ENCODE measurements around the gene KCTD16. TPM values are rescaled to one million over a fixed set of nuclear protein-coding genes. Genes with fewer than 3 reads are reported as not detected.

The KCTD16 gene
- total RNA-seq, 4 donors from 2014 or later: 0.12 to 2.4 (median 0.26) TPM; not detected in 1

- Histone ChIP-seq H3K36me3 (no peaks in the 10 kb centered on the region), H3K27ac (no peak overlapping the region), H3K4me1 (no peaks in the 10 kb centered on the region), H3K4me3 (no peak overlapping the region), H3K27me3 (no peaks in the 10 kb centered on the region), H3K9me3 (no peaks in the 10 kb centered on the region)
- intact Hi-C loops (cut with DNase I; ENCODE audit: low total_unique reads): no loop called here
- DNase-seq: no peak
- no peak for TF ChIP-seq CTCF (IDR thresholded peaks at IDR 0.05)
- no peak for TF ChIP-seq POLR2A (IDR thresholded peaks at IDR 0.05)
These were observed 40.0 kb downstream of the KCTD16 start for GRCh38 chr5:144210655-144211054.

- H3K4me3 ChIP-seq: no peak overlapping the region
- intact Hi-C loops (cut with DNase I; ENCODE audit: low total_unique reads): no loop called here
- H3K27ac ChIP-seq: no peak overlapping the region
- H3K9me3 ChIP-seq: no peaks in the 10 kb centered on the region
- H3K36me3 ChIP-seq: no peaks in the 10 kb centered on the region
- TF ChIP-seq CTCF (IDR thresholded peaks at IDR 0.05): no peak
- TF ChIP-seq POLR2A (IDR thresholded peaks at IDR 0.05): no peak
- no peaks in the 10 kb centered on the region for H3K4me1 ChIP-seq
- DNase-seq: no peak
- H3K27me3 ChIP-seq: no peaks in the 10 kb centered on the region
These were observed 49.2 kb downstream of the KCTD16 start for GRCh38 chr5:144219869-144220268.

- Histone ChIP-seq H3K27me3 (no peaks in the 10 kb centered on the region), H3K36me3 (no peaks in the 10 kb centered on the region), H3K4me3 (no peak overlapping the region), H3K4me1 (no peaks in the 10 kb centered on the region), H3K27ac (no peak overlapping the region), H3K9me3 (no peaks in the 10 kb centered on the region)
- intact Hi-C loops (cut with DNase I; ENCODE audit: low total_unique reads): no loop called here
- TF ChIP-seq CTCF (IDR thresholded peaks at IDR 0.05) (no peak), POLR2A (IDR thresholded peaks at IDR 0.05) (no peak)
- no peak for DNase-seq
These were observed 56.8 kb downstream of the KCTD16 start for GRCh38 chr5:144227363-144227999.

GRCh38 chr5:144230806-144231205, 60.1 kb downstream of the KCTD16 start:
- TF ChIP-seq POLR2A (IDR thresholded peaks at IDR 0.05) (no peak), CTCF (IDR thresholded peaks at IDR 0.05) (no peak)
- Histone ChIP-seq H3K9me3 (no peaks in the 10 kb centered on the region), H3K4me1 (no peaks in the 10 kb centered on the region), H3K4me3 (no peak overlapping the region), H3K27me3 (no peaks in the 10 kb centered on the region), H3K27ac (no peak overlapping the region), H3K36me3 (no peaks in the 10 kb centered on the region)
- DNase-seq: no peak
- intact Hi-C loops (cut with DNase I; ENCODE audit: low total_unique reads): no loop called here

GRCh38 chr5:144232285-144232684, 61.6 kb downstream of the KCTD16 start:
- Histone ChIP-seq H3K4me3 (no peak overlapping the region), H3K9me3 (no peaks in the 10 kb centered on the region), H3K27me3 (no peaks in the 10 kb centered on the region), H3K27ac (no peak overlapping the region), H3K4me1 (no peaks in the 10 kb centered on the region), H3K36me3 (no peaks in the 10 kb centered on the region)
- TF ChIP-seq POLR2A (IDR thresholded peaks at IDR 0.05): no peak
- TF ChIP-seq CTCF (IDR thresholded peaks at IDR 0.05): no peak
- no peak for DNase-seq
- intact Hi-C loops (cut with DNase I; ENCODE audit: low total_unique reads): no loop called here

Data from uterus (tissue), 4 donors.